ENCODE measurements around the gene MDM2.

DNA sequence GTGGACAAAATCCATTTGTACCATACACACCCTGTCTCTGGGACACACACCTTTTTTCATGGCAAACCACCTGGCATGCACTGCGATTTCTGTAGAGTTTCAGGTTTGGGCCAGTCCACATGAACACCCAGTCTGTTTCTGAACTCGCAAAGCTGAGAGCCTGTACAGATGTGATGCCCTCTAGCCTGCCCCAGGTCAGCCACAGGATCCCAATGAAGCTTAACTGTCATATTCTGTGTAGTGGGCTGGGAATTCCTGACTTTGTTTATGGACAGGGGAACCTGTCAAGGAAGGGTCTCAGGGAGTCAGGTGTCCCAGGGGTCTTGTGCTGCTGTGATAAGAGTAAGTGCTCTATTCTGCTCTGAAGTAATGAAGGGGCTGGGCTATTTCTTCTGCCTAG, 85.2 kb downstream of the MDM2 start:
- TF ChIP-seq POLR2AphosphoS5 (IDR thresholded peaks at IDR 0.05; ENCODE audit: borderline replicate concordance, low read depth, low read length) (no peak), EZH2 (IDR thresholded peaks at IDR 0.05) (no peak)
